HepG2 (cell line): ENCODE measurements around the gene BAHD1. TPM values are rescaled to one million over a fixed set of nuclear protein-coding genes. Genes with fewer than 3 reads are reported as not detected.

Experiments
- ARID5B ChIP-seq: IDR thresholded peaks from 2 replicates; pipeline ENCODE4 v1.4.0; 2020; ENCODE audit warnings: mild to moderate bottlenecking, missing genetic modification reagents
- CBX2 ChIP-seq, 2 experiments: fragments of 200-600 bp in 1 of 2; sonication (generic); formaldehyde crosslinking in 1 of 2; IDR thresholded peaks; 2 replicates each; pipeline versions ENCODE4 v1.7.0 to v1.8.1; 2018 to 2022; ENCODE audit warnings: low read depth in 2 of 2, low read length in 1 of 2, mild to moderate bottlenecking in 1 of 2, missing genetic modification reagents in 1 of 2
- CBX5 ChIP-seq: sonication (generic); formaldehyde crosslinking; IDR thresholded peaks from 2 replicates; pipeline ENCODE4 v1.4.0; 2020; ENCODE audit warnings: missing genetic modification reagents, borderline replicate concordance
- E2F5 ChIP-seq: sonication (generic); formaldehyde crosslinking; conservative IDR thresholded peaks from 2 replicates; pipeline ENCODE4 v1.4.0; 2020; ENCODE audit warnings: missing genetic modification reagents
- FOXK1 ChIP-seq: sonication (generic); formaldehyde crosslinking; IDR thresholded peaks from 2 replicates; pipeline ENCODE4 v1.4.0; 2020; ENCODE audit warnings: low read depth, missing genetic modification reagents, borderline replicate concordance
- HDAC1 ChIP-seq: sonication (generic); formaldehyde crosslinking; IDR thresholded peaks from 2 replicates; pipeline ENCODE4 v1.5.1; 2020; ENCODE audit warnings: mild to moderate bottlenecking, missing genetic modification reagents
- HIVEP1 ChIP-seq: sonication (generic); formaldehyde crosslinking; IDR thresholded peaks from 2 replicates; pipeline ENCODE4 v1.4.0; 2020; ENCODE audit warnings: mild to moderate bottlenecking, missing genetic modification reagents
- ISX ChIP-seq: sonication (generic); formaldehyde crosslinking; conservative IDR thresholded peaks from 2 replicates; pipeline ENCODE4 v1.5.0; 2020; ENCODE audit warnings: missing genetic modification reagents
- NRL ChIP-seq: sonication (generic); formaldehyde crosslinking; IDR thresholded peaks from 2 replicates; pipeline ENCODE4 v1.5.0; 2020; ENCODE audit warnings: missing genetic modification reagents, mild to moderate bottlenecking, moderate library complexity, borderline replicate concordance
- ONECUT2 ChIP-seq: sonication (generic); formaldehyde crosslinking; IDR thresholded peaks from 2 replicates; pipeline ENCODE4 v1.4.0; 2020; ENCODE audit warnings: missing genetic modification reagents
- PAXIP1 ChIP-seq: sonication (generic); formaldehyde crosslinking; conservative IDR thresholded peaks from 2 replicates; pipeline ENCODE4 v1.4.0; 2020; ENCODE audit warnings: mild to moderate bottlenecking, missing genetic modification reagents, moderate library complexity
- POGK ChIP-seq: sonication (generic); formaldehyde crosslinking; conservative IDR thresholded peaks from 2 replicates; pipeline ENCODE4 v1.8.0; 2022; ENCODE audit warnings: mild to moderate bottlenecking, moderate library complexity, missing genetic modification reagents
- POLR2AphosphoS5 ChIP-seq: IDR thresholded peaks from 2 replicates; pipeline ENCODE4 v1.6.1; 2012; ENCODE audit warnings: low read depth, low read length
- STAT5B ChIP-seq: sonication (generic); formaldehyde crosslinking; IDR thresholded peaks from 2 replicates; pipeline ENCODE4 v1.4.0; 2020; ENCODE audit warnings: missing genetic modification reagents
- U2AF2 ChIP-seq: fragments of 200-400 bp; formaldehyde crosslinking; IDR thresholded peaks from 2 replicates; pipeline ENCODE4 v1.6.1; 2017; ENCODE audit warnings: low read depth, mild to moderate bottlenecking, low read length
- YEATS4 ChIP-seq: sonication (generic); formaldehyde crosslinking; IDR thresholded peaks from 2 replicates; pipeline ENCODE4 v1.4.0; 2020; ENCODE audit warnings: missing genetic modification reagents, borderline replicate concordance
- ZFP62 ChIP-seq: sonication (generic); formaldehyde crosslinking; IDR thresholded peaks from 2 replicates; pipeline ENCODE4 v1.4.0; 2020; ENCODE audit warnings: missing genetic modification reagents
- ZMYM3 ChIP-seq: sonication (generic); formaldehyde crosslinking; IDR thresholded peaks from 2 replicates; pipeline ENCODE4 v1.5.1; 2020; ENCODE audit warnings: mild to moderate bottlenecking, missing genetic modification reagents
- ZNF703 ChIP-seq: sonication (generic); formaldehyde crosslinking; IDR thresholded peaks from 2 replicates; pipeline ENCODE4 v1.5.1; 2020; ENCODE audit warnings: missing genetic modification reagents, mild to moderate bottlenecking, moderate library complexity, borderline replicate concordance
- ZNF713 ChIP-seq: sonication (generic); formaldehyde crosslinking; IDR thresholded peaks from 2 replicates; pipeline ENCODE4 v1.4.0; 2020; ENCODE audit warnings: mild to moderate bottlenecking, missing genetic modification reagents
- polyA plus RNA-seq, 8 experiments: library from polyadenylated mRNA; depleted of rRNA in 3 of 8; stranded (reverse) in 7 of 8; unstranded in 1 of 8; fragments of >200 nt; fragmentation: Illumina TruSeq in 4 of 8; extraction: Trizol in 4 of 8; gene quantifications; 2 replicates each; pipeline versions ENCODE4 v1.2.1 to v1.2.3, GENCODE V29; 2011 to 2016; ENCODE audit warnings: low read depth in 4 of 8, missing spikeins in 1 of 8, mixed read lengths in 1 of 8; ENCODE audit not compliant: insufficient read depth in 1 of 8
- total RNA-seq, 5 experiments: library from RNA; depleted of rRNA; stranded (reverse); fragments of >200 nt; fragmentation: Illumina TruSeq; extraction: Trizol; gene quantifications; 2 replicates each; pipeline ENCODE4 v1.2.3, GENCODE V29; 2016; ENCODE audit warnings: low read depth in 1 of 5

The BAHD1 gene
- total and polyA plus RNA-seq, 2 of the 13 experiments (the other 11 are each of a cell fraction or from before 2014, with no cell fraction given), result 3.3 to 8.7 TPM

GRCh38 chr15:40412095-40412759, 28.5 kb upstream of the BAHD1 start (continued):
- no peak for TF ChIP-seq ISX (CRISPR knock-in tag)
- TF ChIP-seq HDAC1 (CRISPR knock-in tag), result peak; percentile 73
- TF ChIP-seq U2AF2, result no peak
- TF ChIP-seq POLR2AphosphoS5, result no peak
- peak; percentile 21; the same call in 1 of the 2 replicates for TF ChIP-seq FOXK1 (CRISPR knock-in tag)
- TF ChIP-seq CBX5 (CRISPR knock-in tag), result peak; percentile 28; the same call in 1 of the 2 replicates
- no peak for TF ChIP-seq NRL (CRISPR knock-in tag)
- TF ChIP-seq POGK (CRISPR knock-in tag), result peak; percentile 69; the same call in 1 of the 2 replicates
- no peak for TF ChIP-seq ZNF703 (CRISPR knock-in tag)
- no peak for TF ChIP-seq ZFP62 (CRISPR knock-in tag)
- no peak for TF ChIP-seq ONECUT2 (CRISPR knock-in tag)
- TF ChIP-seq ZNF713 (CRISPR knock-in tag), result no peak
- TF ChIP-seq STAT5B (CRISPR knock-in tag), result no peak
- no peak for TF ChIP-seq ZMYM3 (CRISPR knock-in tag)
- no peak for TF ChIP-seq CBX2 (IDR thresholded peaks at IDR 0.05; ENCODE audit: low read depth, low read length)
- TF ChIP-seq CBX2 (CRISPR knock-in tag; IDR thresholded peaks at IDR 0.05; ENCODE audit: low read depth), result no peak
- TF ChIP-seq ARID5B (CRISPR knock-in tag), result peak; percentile 80
- TF ChIP-seq E2F5 (CRISPR knock-in tag), result no peak
- no peak for TF ChIP-seq YEATS4 (CRISPR knock-in tag)
- TF ChIP-seq HIVEP1 (CRISPR knock-in tag), result no peak
- TF ChIP-seq PAXIP1, result peak; percentile 59; the same call in 1 of the 2 replicates
